Esophagus squamous epithelium (tissue), 4 donors: ENCODE measurements around the gene CACNA1F.

Source experiments
- CTCF ChIP-seq, 6 experiments: fragments of 450-650 bp in 4 of 6; fragments of 200-600 bp in 2 of 6; sonication (generic) in 2 of 6; IDR thresholded peaks; one replicate each; pipeline ENCODE4 v1.5.1; 2016 to 2019; ENCODE audit warnings: antibody characterized with exemption in 6 of 6, mild to moderate bottlenecking in 4 of 6, moderate library complexity in 4 of 6
- POLR2A ChIP-seq, 4 donors: fragments of 450-650 bp; IDR thresholded peaks; one replicate each; pipeline ENCODE4 v1.6.1; 2017; ENCODE audit warnings: antibody characterized with exemption in 4 of 4, mild to moderate bottlenecking in 4 of 4, moderate library complexity in 3 of 4

GRCh38 chrX:49276207-49276606 is 43.1 kb upstream of the CACNA1F start:
- no peak for TF ChIP-seq CTCF (IDR thresholded peaks at IDR 0.05)
- TF ChIP-seq POLR2A (IDR thresholded peaks at IDR 0.05): no peak
